ENCODE data around the gene MMP15. TPM values are rescaled to one million over a fixed set of nuclear protein-coding genes. Genes with fewer than 3 reads are reported as not detected.
"Not testable (repeated sequence)": the region's sequence is repeated elsewhere in the genome, so short reads cannot be mapped to it uniquely, and the experiment has no call there.

The MMP15 gene
- total and polyA plus RNA-seq, 2 donors (not counting 3 experiments of a cell fraction or from before 2014, with no cell fraction given): 12.6 to 16.0 TPM

GRCh38 chr16:58002936-58003335 is 22.6 kb upstream of the MMP15 start:
- intact Hi-C loops (cut with micrococcal nuclease): loop anchor here (5.0 kb wide), 1 partner anchor 356 kb away; no protein-coding TSS in a partner anchor

GRCh38 chr16:58004736-58005135 is 20.8 kb upstream of the MMP15 start:
- intact Hi-C loops (cut with micrococcal nuclease): loop anchor here (1.0 to 5.0 kb wide), 5 partner anchors 105 to 428 kb away; no protein-coding TSS in a partner anchor
- DNase-seq (ENCODE audit: low read depth, low spot score); H3K27me3 ChIP-seq (ENCODE audit: control insufficient read depth in 2 of 2, insufficient read depth in 2 of 2, low read length in 2 of 2); dilution Hi-C loops (cut with MboI; ENCODE audit: extremely low pct_ligation_motif_present, low sequenced_read_pairs); FAIRE-seq; H3K9ac ChIP-seq (replicated peaks; ENCODE audit: extremely low read depth, insufficient read depth, low read length); POLR2A ChIA-PET; H2AFZ ChIP-seq (ENCODE audit: low read depth, low read length); H3K27ac ChIP-seq (ENCODE audit: insufficient read depth, low read depth, low read length); H3K4me3 ChIP-seq (replicated peaks in 1 of 3; ENCODE audit: insufficient read depth in 1 of 3, low read depth in 1 of 3, low read length in 3 of 3); BruUV-seq (replicated peaks); H4K20me1 ChIP-seq (replicated peaks; ENCODE audit: control insufficient read depth, extremely low read depth, insufficient read depth, low read length); H3K79me2 ChIP-seq (ENCODE audit: control insufficient read depth, insufficient read depth, low read length); H3K36me3 ChIP-seq (ENCODE audit: control insufficient read depth in 2 of 2, extremely low read depth in 1 of 2, insufficient read depth in 2 of 2, low read length in 2 of 2); H3K4me1 ChIP-seq (ENCODE audit: control insufficient read depth, extremely low read depth, insufficient read depth, low read length); H3K9me1 ChIP-seq (replicated peaks; ENCODE audit: control insufficient read depth, extremely low read depth, insufficient read depth, low read length); H3K9me3 ChIP-seq (replicated peaks; ENCODE audit: control insufficient read depth, insufficient read depth, low read length); H3K4me2 ChIP-seq (ENCODE audit: insufficient read depth, low read length): not testable (repeated sequence)
- CTCF ChIA-PET: interaction anchor here (0.7 to 2.3 kb wide), 11 partner anchors 9 to 429 kb away, joined by 3 to 11 read pairs (median 3); no protein-coding TSS in a partner anchor

More at GRCh38 chr16:58002936-58003335, 22.6 kb upstream of the MMP15 start:
- dilution Hi-C loops (cut with MboI; ENCODE audit: extremely low pct_ligation_motif_present, low sequenced_read_pairs): no loop called here
- H3K4me1 ChIP-seq (ENCODE audit: control insufficient read depth, extremely low read depth, insufficient read depth, low read length): peaks cover 17% of the 10 kb centered on the region
- DNase-seq (ENCODE audit: low read depth, low spot score) (no peak), FAIRE-seq (no peak)
- no peak overlapping the region for H2AFZ ChIP-seq (ENCODE audit: low read depth, low read length)
- no peaks in the 10 kb centered on the region for H3K27me3 ChIP-seq (ENCODE audit: control insufficient read depth in 2 of 2, insufficient read depth in 2 of 2, low read length in 2 of 2)
- no peak overlapping the region for H3K4me3 ChIP-seq (replicated peaks in 1 of 3; ENCODE audit: insufficient read depth in 1 of 3, low read depth in 1 of 3, low read length in 3 of 3)
- no TSS peak for BruUV-seq (replicated peaks)
- peaks cover 0 to 2% of the 10 kb centered on the region in 2 experiments for H3K36me3 ChIP-seq (ENCODE audit: control insufficient read depth in 2 of 2, extremely low read depth in 1 of 2, insufficient read depth in 2 of 2, low read length in 2 of 2)
- ChIA-PET POLR2A (no interaction called here), CTCF (interaction anchor here (2.4 kb wide), 1 partner anchor 119 kb away, joined by 9 read pairs; no protein-coding TSS in a partner anchor)
- no peaks in the 10 kb centered on the region for H4K20me1 ChIP-seq (replicated peaks; ENCODE audit: control insufficient read depth, extremely low read depth, insufficient read depth, low read length)
- no peak overlapping the region for H3K27ac ChIP-seq (ENCODE audit: insufficient read depth, low read depth, low read length)
- no peak overlapping the region for H3K4me2 ChIP-seq (ENCODE audit: insufficient read depth, low read length)
- no peak for TF ChIP-seq POLR2A (IDR thresholded peaks at IDR 0.05; ENCODE audit: low read depth, low read length)
- TF ChIP-seq MAX (IDR thresholded peaks at IDR 0.05; ENCODE audit: insufficient read depth, insufficient read length): no peak
- TF ChIP-seq JUN (IDR thresholded peaks at IDR 0.05; ENCODE audit: borderline replicate concordance, insufficient read depth, insufficient read length, low read depth): no peak
- TF ChIP-seq EZH2 (IDR thresholded peaks at IDR 0.05; ENCODE audit: borderline replicate concordance, low read depth, low read length, severe bottlenecking): no peak
- TF ChIP-seq FOS (IDR thresholded peaks at IDR 0.05; ENCODE audit: borderline replicate concordance, insufficient read depth, low read length): no peak
- TF ChIP-seq MYC (IDR thresholded peaks at IDR 0.05; ENCODE audit: low read depth, low read length): no peak
- no peak for TF ChIP-seq POLR2AphosphoS5 (IDR thresholded peaks at IDR 0.05; ENCODE audit: insufficient read depth, low read depth, low read length)
- TF ChIP-seq GATA2 (IDR thresholded peaks at IDR 0.05; ENCODE audit: insufficient read depth, insufficient read length, low read depth, low read length): no peak
- TF ChIP-seq CTCF (IDR thresholded peaks at IDR 0.05; ENCODE audit: extremely low read depth in 1 of 2, insufficient read depth in 1 of 2, low read depth in 1 of 2, low read length in 2 of 2): no peak
- H3K9me3 ChIP-seq (replicated peaks; ENCODE audit: control insufficient read depth, insufficient read depth, low read length): no peaks in the 10 kb centered on the region
- H3K9me1 ChIP-seq (replicated peaks; ENCODE audit: control insufficient read depth, extremely low read depth, insufficient read depth, low read length): no peaks in the 10 kb centered on the region
- peaks cover 4% of the 10 kb centered on the region for H3K79me2 ChIP-seq (ENCODE audit: control insufficient read depth, insufficient read depth, low read length)
- H3K9ac ChIP-seq (replicated peaks; ENCODE audit: extremely low read depth, insufficient read depth, low read length): no peak overlapping the region

All from endothelial cell of umbilical vein (primary cell).